BJ (cell line): ENCODE data around the gene MRPS10. TPM values are rescaled to one million over a fixed set of nuclear protein-coding genes. Genes with fewer than 3 reads are reported as not detected.

Experiments
- CTCF ChIA-PET: fragments of 350-600 bp; formaldehyde crosslinking; extraction: SDS; loops from one replicate; lab custom pipeline; 2021; ENCODE audit warnings: antibody characterized with exemption, inconsistent platforms; lab: Yijun Ruan, JAX
- POLR2A ChIA-PET: fragments of 300-600 bp; sonication (Branson Sonifier 250); formaldehyde crosslinking; extraction: SDS; loops from one replicate; lab custom pipeline; 2021; ENCODE audit warnings: antibody characterized with exemption; lab: Charles Lee
- DNase-seq: peaks from one replicate; pipeline ENCODE4 v3.0.0-alpha.2; 2011; ENCODE audit warnings: low read depth
- H3K27me3 ChIP-seq: 2 replicates; pipeline ENCODE4 v1.6.0; 2011; ENCODE audit warnings: low read length; ENCODE audit not compliant: control insufficient read depth, insufficient read depth
- H3K36me3 ChIP-seq: 2 replicates; pipeline ENCODE4 v1.5.1; 2011; ENCODE audit warnings: low read length; ENCODE audit not compliant: control insufficient read depth, insufficient read depth
- H3K4me3 ChIP-seq: 2 replicates; pipeline ENCODE4 v1.5.1; 2011; ENCODE audit warnings: low read depth, mild to moderate bottlenecking, control low read depth, low read length
- CTCF ChIP-seq: IDR thresholded peaks from 2 replicates; pipeline ENCODE4 v1.5.1; 2011; ENCODE audit warnings: low read depth, mild to moderate bottlenecking, control low read depth, inconsistent platforms, low read length, moderate library complexity; ENCODE audit not compliant: insufficient read depth
- polyA plus RNA-seq: library from polyadenylated mRNA; depleted of rRNA; stranded (reverse); fragments of >200 nt; gene quantifications from 2 replicates; pipeline ENCODE4 v1.2.3, GENCODE V29; 2011

Gene MRPS10
- polyA plus RNA-seq, 1 experiment, result 26.4 TPM

GRCh38 chr6:42232035-42232434 is 14.4 kb upstream of the MRPS10 start:
- no peak overlapping the region for H3K4me3 ChIP-seq
- no peaks in the 10 kb centered on the region for H3K27me3 ChIP-seq
- DNase-seq, result no peak
- TF ChIP-seq CTCF, result no peak
- ChIA-PET CTCF (interaction anchor here (0.9 kb wide), 1 partner anchor 301 kb away, joined by 4 read pairs; no protein-coding TSS in a partner anchor), POLR2A (no interaction called here)
- H3K36me3 ChIP-seq, result peaks cover 3% of the 10 kb centered on the region

GRCh38 chr6:42230345-42231321 is 13.0 kb upstream of the MRPS10 start:
- ChIA-PET CTCF (interaction anchor here (0.5 to 0.9 kb wide), 3 partner anchors 74 to 256 kb away, joined by 3 to 4 read pairs (median 3); no protein-coding TSS in a partner anchor), POLR2A (no interaction called here)
- no peak overlapping the region for H3K4me3 ChIP-seq
- peak; percentile 31; the same call in 1 of the 2 replicates for TF ChIP-seq CTCF
- H3K27me3 ChIP-seq, result no peaks in the 10 kb centered on the region
- peaks cover 1% of the 10 kb centered on the region for H3K36me3 ChIP-seq
- DNase-seq, result no peak

GRCh38 chr6:42229506-42230119 is 12.0 kb upstream of the MRPS10 start:
- ChIA-PET CTCF (interaction anchor here (1.4 kb wide), 1 partner anchor 13 kb away, joined by 5 read pairs; no protein-coding TSS in a partner anchor), POLR2A (no interaction called here)
- Histone ChIP-seq H3K27me3 (no peaks in the 10 kb centered on the region), H3K36me3 (peaks cover 1% of the 10 kb centered on the region), H3K4me3 (no peak overlapping the region)
- no peak for TF ChIP-seq CTCF
- DNase-seq, result no peak

- H3K27me3 ChIP-seq, result no peaks in the 10 kb centered on the region
- H3K36me3 ChIP-seq, result peaks cover 1% of the 10 kb centered on the region
- CTCF ChIA-PET, result interaction anchor here (2.3 kb wide), 1 partner anchor 319 kb away, joined by 8 read pairs; no protein-coding TSS in a partner anchor
- no peak for TF ChIP-seq CTCF
- no peak for DNase-seq
- H3K4me3 ChIP-seq, result no peak overlapping the region
- POLR2A ChIA-PET, result no interaction called here
These were observed 10.6 kb upstream of the MRPS10 start for GRCh38 chr6:42228305-42228704.
